Kidney epithelial cell (primary cell): ENCODE results near the gene TEX14. TPM values are rescaled to one million over a fixed set of nuclear protein-coding genes. Genes with fewer than 3 reads are reported as not detected.
A peak's percentile ranks its signal among the peaks of the same experiment; 100 is the strongest.
"Not testable (repeated sequence)": the region's sequence is repeated elsewhere in the genome, so short reads cannot be mapped to it uniquely, and the experiment has no call there.

Experiments used
- DNase-seq: peaks from one replicate; pipeline ENCODE4 v3.0.0-alpha.2; 2010; ENCODE audit warnings: low read depth
- H3K27me3 ChIP-seq: 2 replicates; pipeline ENCODE4 v1.6.0; 2011; ENCODE audit warnings: low read length; ENCODE audit not compliant: control insufficient read depth, insufficient read depth
- H3K36me3 ChIP-seq: 2 replicates; pipeline ENCODE4 v1.5.1; 2011; ENCODE audit warnings: low read length; ENCODE audit not compliant: control insufficient read depth, insufficient read depth
- H3K4me3 ChIP-seq: 2 replicates; pipeline ENCODE4 v1.5.1; 2011; ENCODE audit warnings: low read depth, mild to moderate bottlenecking, control low read depth, low read length
- CTCF ChIP-seq: IDR thresholded peaks from 2 replicates; pipeline ENCODE4 v1.5.1; 2011; ENCODE audit warnings: mild to moderate bottlenecking, moderate library complexity, low read length, control low read depth, inconsistent platforms; ENCODE audit not compliant: insufficient read depth, poor library complexity, severe bottlenecking
- total RNA-seq: library from RNA; depleted of rRNA; stranded (reverse); fragments of >200 nt; gene quantifications from 2 replicates; pipeline ENCODE4 v1.2.3, GENCODE V29; 2015

The TEX14 gene
- total RNA-seq, 1 donor from 2014 or later, result 0.04 TPM

DNA sequence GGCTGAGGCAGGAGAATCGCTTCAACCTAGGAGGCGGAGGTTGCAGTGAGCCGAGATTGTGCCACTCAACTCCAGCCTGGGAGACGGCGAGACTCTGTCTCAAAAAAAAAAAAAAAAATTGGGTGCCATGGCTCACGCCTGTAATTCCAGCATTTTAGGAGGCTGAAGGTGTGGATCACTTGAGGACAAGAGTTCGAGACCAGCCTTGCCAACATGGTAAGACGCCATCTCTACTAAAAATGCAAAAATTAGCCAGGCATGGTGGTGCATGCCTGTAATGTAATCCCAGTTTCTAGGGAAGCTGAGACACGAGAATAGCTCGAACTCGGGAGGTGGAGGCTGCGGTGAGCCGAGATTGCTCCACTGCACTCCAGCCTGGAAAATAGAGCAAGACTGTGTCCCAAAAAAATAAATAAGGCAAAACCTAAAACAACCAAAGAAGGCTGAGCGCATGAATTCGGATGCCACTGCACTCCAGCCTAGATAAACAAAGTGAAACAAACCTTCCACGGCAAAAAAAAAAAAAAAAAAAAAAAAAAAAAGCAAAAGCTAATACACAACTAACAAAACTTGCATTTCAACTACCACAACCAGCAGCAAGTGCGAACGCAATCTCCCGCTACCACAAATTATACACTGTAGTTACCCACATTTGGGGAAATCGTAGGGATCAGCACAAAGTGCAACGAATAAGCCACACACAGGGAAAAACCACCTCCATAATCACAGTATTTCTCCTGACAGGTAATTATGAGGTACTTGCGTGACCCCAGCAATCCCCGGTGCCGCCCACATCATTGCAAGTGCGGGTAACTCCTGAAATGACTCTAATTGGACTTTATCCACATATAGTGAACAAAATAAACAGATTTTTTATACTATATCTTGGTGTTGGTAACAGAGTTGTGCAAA is 25.6 kb downstream of the TEX14 start:
- no peak overlapping the region for H3K4me3 ChIP-seq
- no peaks in the 10 kb centered on the region for H3K36me3 ChIP-seq
- H3K27me3 ChIP-seq, result no peaks in the 10 kb centered on the region
- DNase-seq, result no peak
- TF ChIP-seq CTCF, result no peak

DNA sequence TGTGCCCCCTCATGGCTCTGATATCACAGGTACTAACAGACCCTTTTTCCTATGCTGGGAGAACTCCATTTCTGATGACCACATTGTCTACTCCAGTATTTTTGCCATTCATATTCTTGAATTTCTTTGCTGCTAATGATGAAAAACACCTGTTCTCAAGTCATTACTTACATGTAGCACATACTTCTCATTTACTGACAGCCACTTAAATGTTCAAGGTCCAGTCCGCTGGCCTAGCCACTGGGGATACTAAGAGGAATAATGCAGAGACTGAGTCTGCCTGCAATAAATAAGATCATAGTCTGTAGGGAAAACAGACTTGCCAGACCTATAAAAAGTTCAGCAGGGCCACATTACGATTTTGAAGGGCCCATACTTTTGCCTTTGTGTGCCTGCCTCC is 27.5 kb downstream of the TEX14 start:
- no peak for DNase-seq
- Histone ChIP-seq H3K36me3 (no peaks in the 10 kb centered on the region), H3K4me3 (no peak overlapping the region), H3K27me3 (no peaks in the 10 kb centered on the region)
- TF ChIP-seq CTCF, result no peak

DNA sequence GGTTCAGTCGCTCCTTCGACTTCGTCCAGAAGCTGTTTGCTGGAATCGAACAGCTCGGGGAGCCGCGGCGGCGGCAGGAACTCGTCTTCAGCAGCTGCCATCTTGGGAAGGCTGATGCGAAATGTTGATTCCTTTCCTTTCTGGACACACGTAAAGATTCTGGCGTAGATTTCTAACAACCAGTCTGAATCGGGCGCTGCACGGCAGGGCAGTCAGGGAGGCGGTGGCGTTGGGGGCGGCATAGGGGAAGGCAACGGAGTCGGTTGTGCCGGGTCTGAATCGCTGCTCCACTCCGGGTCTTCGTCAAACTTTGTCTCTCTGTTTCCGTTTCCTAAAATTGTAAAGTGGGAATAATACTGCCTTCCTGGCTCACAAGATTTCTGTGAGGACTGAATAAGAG is 30.3 kb downstream of the TEX14 start:
- Histone ChIP-seq H3K27me3 (no peaks in the 10 kb centered on the region), H3K4me3 (no peak overlapping the region), H3K36me3 (no peaks in the 10 kb centered on the region)
- TF ChIP-seq CTCF, result no peak
- no peak for DNase-seq

- no peak for DNase-seq
- H3K4me3 ChIP-seq, result no peak overlapping the region
- no peaks in the 10 kb centered on the region for H3K27me3 ChIP-seq
- no peaks in the 10 kb centered on the region for H3K36me3 ChIP-seq
- TF ChIP-seq CTCF, result no peak
These were observed 31.2 kb downstream of the TEX14 start for GRCh38 chr17:58660621-58661020.

DNA sequence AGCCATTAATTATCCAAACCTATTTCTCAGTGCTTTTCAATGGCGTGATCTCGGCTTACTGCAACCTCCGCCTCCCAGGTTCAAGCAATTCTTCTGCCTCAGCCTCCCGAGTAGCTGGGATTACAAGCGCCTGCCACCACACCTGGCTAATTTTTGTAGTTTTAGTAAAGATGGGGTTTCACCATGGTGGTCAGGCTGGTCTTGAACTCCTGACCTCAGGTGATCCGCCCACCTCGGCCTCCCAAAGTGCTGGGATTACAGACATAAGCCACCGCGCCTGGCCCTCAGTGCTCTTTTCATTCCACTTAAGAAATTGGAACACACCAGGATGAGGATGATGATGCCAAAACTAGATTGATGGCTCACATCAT is 32.1 kb downstream of the TEX14 start:
- not testable (repeated sequence) for H3K36me3 ChIP-seq, DNase-seq, H3K27me3 ChIP-seq
- H3K4me3 ChIP-seq, result peak overlapping the region; percentile 41

DNA sequence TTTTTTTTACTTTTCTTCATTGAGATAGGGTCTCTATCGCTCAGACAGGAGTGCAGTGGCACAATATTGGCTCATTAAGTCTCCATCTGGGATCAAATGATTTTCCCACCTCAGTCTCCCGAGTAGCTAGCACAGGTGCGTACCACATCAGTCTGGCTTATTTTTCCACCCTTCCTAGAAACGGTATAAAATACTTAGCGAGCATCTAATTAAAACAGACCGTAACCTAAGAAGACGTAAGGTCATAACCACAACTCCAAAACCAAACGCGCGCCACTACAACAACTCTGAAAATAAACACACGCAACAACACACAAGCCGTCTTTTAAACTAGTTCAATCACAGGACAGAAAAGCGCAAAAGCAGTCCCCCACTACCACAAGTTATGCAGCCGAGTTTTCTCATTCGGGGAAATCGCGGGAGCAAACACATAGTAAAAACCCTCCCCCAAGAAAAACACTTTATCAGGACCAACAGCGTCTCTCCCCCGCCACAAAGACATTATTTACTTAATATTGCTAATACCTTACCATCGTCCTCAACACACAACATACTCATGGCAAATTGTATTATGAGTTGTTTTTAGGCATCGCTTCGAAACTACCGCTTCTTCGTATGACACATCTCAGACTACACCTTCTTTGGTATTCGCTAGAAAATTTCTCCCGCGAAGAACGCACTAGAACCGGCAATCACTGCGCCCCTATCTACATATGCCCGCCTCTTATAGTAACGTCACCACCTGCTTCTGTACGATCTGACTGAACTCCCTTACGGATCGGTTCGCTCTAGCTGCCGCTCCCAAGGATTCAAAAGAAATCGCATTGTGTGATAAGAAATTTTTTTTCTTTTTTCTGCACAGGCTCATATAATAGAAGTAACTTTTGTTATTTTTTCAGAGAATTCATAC is 32.8 kb downstream of the TEX14 start:
- peak; percentile 95 for DNase-seq
- Histone ChIP-seq H3K27me3 (no peaks in the 10 kb centered on the region), H3K36me3 (no peaks in the 10 kb centered on the region), H3K4me3 (peak overlapping the region; percentile 41)
- no peak for TF ChIP-seq CTCF

DNA sequence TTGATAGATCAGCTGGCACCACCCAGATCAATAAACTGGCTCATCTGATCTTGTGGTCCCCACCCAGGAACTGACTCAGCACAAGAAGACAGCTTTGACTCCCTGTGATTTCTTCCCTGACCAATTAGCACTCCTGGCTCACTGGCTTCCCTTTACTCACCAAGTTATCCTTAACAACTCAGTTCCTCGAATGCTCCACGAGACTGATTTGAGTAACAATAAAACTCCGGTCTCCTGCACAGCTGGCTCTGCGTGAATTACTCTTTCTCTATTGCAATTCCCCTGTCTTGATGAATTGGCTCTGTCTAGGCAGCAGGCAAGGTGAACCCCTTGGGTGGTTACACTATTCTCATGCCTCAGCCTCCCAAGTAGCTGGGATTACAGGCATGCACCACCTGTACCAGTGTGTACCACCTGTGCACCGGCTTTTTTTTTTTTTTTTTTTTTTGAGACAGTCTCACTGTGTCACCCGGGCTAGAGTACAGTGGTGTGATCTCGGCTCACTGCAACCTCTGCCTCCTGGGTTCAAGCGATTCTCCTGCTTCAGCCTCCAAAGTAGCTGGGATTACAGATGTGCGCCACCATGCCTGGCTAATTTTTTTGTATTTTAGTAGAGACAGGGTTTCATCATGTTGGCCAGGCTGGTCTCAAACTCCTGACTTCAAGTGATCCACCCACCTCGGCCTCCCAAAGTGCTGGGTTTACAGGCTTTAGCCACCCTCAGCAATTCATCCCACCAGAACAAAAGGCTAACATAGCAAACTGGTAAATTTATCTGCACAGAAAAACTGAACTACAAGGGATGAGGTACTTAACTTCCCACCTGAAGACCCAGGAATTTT is 33.7 kb downstream of the TEX14 start:
- DNase-seq, H3K4me3 ChIP-seq, H3K36me3 ChIP-seq, H3K27me3 ChIP-seq: not testable (repeated sequence)
